GM13977 (cell line): ENCODE measurements around the gene KCNJ1.

Experiments used
- DNase-seq: peaks from one replicate; pipeline ENCODE4 v3.0.0; 2012; ENCODE audit warnings: low spot score
- in situ Hi-C: fragments of 300-500 bp; cut with MboI; formaldehyde crosslinking; loops from one replicate; pipeline ENCODE4 v1.12.0; 2022; ENCODE audit warnings: low sequenced_read_pairs, low pct_unique_long_range_greater_than_20kb, mixed read lengths, inconsistent platforms; ENCODE audit not compliant: unreplicated experiment
- TF ChIP-seq, protein P1 (sequence below): IDR thresholded peaks from 2 replicates; pipeline ENCODE4 v1.5.1; 2012; ENCODE audit warnings: mild to moderate bottlenecking, control low read depth; ENCODE audit not compliant: insufficient read depth; ENCODE audit errors: extremely low read depth, missing control alignments

KCNJ1 gene

GRCh38 chr11:128895526-128895925, 28.4 kb upstream of the KCNJ1 start:
- TF ChIP-seq, protein P1, sequence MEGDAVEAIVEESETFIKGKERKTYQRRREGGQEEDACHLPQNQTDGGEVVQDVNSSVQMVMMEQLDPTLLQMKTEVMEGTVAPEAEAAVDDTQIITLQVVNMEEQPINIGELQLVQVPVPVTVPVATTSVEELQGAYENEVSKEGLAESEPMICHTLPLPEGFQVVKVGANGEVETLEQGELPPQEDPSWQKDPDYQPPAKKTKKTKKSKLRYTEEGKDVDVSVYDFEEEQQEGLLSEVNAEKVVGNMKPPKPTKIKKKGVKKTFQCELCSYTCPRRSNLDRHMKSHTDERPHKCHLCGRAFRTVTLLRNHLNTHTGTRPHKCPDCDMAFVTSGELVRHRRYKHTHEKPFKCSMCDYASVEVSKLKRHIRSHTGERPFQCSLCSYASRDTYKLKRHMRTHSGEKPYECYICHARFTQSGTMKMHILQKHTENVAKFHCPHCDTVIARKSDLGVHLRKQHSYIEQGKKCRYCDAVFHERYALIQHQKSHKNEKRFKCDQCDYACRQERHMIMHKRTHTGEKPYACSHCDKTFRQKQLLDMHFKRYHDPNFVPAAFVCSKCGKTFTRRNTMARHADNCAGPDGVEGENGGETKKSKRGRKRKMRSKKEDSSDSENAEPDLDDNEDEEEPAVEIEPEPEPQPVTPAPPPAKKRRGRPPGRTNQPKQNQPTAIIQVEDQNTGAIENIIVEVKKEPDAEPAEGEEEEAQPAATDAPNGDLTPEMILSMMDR = no peak
- no peak for DNase-seq
- in situ Hi-C loops = no loop called here

GRCh38 chr11:128894685-128895084, 27.6 kb upstream of the KCNJ1 start:
- in situ Hi-C loops = no loop called here
- DNase-seq = no peak
- TF ChIP-seq, protein P1 = no peak

DNA sequence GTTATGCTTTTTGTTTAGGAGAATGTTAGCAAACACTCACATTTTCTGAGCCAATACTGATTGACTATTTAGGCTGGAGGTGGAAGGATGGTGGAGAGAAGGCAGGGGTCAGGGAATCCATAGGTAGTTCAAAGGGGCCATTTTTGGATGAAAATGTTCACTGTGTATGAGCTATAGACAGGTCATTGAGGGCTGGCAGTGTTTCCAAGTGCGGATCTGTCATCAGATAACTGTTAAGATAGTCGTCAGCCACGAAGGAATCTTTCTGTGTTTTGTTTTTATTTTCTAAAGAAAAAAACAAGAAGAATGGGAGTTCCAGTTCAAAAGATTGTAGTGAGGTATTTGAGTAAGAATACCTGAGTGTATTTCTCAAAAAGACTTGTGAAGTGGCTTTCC, 27.2 kb upstream of the KCNJ1 start:
- in situ Hi-C loops = no loop called here
- TF ChIP-seq, protein P1 = no peak
- no peak for DNase-seq

GRCh38 chr11:128893578-128894285, 26.6 kb upstream of the KCNJ1 start:
- TF ChIP-seq, protein P1 = no peak
- in situ Hi-C loops = no loop called here
- no peak for DNase-seq

DNA sequence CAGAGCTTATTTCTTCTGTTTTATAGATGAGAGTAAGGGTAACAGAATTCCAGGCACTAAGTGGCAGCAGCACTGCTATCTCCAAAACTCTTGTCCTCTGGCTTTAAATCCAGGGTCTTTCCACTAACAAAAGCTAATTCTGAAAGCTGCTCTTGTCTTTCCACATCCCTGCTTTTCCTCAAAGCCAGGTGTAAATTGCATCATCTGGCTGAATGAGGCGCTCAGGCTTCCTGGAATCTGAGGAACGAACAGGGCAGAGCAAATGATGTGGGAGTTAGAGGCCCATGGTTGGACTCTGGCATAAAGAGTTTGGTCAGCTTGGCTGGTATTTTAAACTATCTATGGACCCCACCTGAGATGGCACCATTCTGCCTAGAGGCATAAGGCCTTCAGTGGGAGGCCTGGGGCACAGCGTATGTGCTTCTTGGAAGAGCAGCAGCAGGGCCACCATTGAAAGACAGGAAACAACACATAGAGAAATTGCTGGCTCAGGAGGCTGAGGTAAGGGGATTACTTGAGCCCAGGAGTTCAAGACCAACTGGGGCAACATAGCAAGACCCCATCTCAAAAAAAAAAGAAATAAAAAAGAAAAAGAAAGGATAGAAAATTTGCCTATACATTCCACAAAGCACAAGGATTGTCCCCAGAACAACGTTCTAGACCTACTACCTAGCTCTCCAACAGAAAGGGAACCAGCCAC, 25.9 kb upstream of the KCNJ1 start:
- TF ChIP-seq, protein P1 = no peak
- in situ Hi-C loops = no loop called here
- no peak for DNase-seq

DNA sequence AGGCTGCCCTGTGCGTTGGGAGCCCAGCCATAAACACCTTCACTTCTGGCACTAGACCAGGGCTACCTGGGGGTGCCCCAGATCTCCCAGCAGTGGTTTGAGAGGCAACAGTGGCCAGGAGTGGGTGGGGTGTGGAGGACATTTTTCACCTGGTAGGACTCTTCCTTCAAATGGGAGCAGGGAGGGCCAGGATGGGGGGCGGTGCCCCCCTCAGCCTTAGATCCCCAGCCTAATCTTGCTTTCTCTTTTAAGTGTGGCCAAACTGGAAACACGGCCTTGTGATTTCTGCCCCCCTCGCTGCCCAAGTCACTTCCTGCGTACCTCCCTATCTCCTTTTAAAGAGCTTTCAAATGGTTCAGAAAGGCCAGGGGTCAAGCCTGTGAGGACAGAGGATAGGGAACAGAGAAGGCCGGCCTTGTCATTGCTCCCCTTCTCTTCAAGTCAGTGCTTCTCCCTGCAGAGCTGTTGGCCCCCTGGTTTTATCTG, 24.9 kb upstream of the KCNJ1 start:
- DNase-seq = no peak
- TF ChIP-seq, protein P1 = no peak
- in situ Hi-C loops = no loop called here
